GM21786 (cell line): Measurements from ENCODE around the gene PALLD.
A peak's percentile ranks its signal among the peaks of the same experiment; 100 is the strongest.

ENCODE experiments used
- ATAC-seq: cut with Tn5 transposase; IDR thresholded peaks from one replicate; pipeline ENCODE4 v1.9.1; 2021; ENCODE audit not compliant: unreplicated experiment

Gene PALLD

DNA sequence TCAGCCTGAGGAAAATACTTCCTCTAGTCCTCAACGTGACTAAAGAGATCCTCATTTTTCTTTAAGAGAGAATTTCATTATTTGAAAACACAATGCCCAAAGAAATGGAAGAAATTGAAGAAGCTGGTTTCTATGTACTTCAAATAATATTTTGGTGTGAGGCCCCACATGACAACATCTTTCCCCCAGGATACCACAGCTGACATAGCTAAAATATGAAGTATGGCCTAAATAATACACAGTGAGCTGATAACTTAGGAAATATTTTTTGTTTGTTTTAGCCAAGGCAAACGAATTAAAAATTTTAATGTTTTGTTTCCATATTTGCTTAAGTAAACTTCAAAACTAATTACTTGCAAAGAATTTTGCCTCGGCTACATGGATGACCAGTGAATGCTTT lies 364.0 kb downstream of the PALLD start:
- no peak for ATAC-seq

DNA sequence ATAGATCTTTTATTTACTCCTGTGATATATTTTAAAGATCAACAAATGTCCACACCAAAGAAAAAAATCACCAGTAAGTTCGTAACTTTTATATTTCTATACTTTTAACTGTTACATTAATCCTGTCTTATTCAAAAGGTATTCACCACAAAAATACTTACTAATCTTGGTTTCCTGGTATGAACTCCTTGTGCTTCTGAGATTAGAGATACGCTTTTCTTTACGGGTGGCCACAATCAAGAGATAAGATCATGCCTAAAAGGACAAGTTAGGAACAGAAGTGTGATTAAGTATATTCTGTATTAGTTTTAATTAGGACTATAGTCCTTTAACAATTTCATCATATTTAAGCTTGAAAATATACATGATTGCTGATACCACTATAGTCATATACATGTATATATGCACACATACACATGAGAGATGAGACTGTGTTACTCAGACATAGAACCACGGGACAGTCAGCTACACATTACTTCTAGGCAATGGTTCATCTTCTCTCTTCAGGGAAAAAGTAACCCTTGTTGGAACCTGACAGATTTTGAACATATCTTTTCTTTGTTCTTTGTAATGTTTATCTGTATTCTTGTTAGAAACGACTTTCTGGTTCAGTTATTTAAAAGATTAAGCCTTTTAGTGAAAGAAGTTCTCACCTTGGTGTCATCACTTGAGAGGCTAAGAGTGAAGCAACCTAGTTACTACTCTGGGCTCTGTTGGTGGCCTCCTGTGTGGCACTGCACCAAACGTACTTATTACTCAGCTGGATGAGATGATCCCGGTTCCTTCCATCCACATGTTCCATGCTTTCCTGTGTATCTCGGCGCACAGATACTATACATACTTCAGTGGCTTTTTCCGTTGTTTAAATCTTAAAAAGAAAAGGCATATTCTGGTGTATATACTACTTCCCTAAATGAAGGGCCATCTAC lies 367.1 kb downstream of the PALLD start:
- no peak for ATAC-seq

DNA sequence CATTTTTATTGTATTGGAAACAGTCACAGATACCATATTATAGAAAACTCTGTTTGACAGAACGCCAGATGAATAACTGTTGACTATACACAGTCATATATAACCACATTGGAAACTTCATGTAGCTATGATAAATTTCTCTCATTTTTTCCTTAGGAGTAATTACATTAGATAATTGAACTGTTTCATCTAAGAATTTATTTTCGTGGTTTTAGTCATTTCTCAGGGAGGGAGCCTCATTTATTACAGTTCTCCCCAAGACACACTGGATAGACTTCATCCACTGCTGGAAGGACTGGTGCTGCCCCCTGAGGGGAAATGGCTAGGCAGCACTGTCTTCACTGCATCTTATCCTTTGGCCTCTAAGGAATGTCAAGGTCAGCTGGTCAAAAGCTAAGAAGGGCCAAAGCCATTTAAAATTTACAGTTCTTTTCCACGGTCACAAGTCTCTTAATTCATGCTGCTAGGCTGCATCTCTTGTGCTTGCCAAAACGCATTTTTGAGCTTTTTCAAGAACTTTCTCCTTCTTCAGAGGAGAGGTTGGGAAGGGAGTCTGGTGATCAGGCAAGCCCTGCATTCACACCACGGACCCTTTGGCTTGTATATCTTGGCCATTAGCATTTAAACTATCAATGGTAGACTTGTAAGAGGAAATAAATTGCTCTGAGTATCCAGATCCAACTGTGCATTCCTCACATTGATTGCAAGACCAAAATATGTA lies 368.1 kb downstream of the PALLD start:
- no peak for ATAC-seq

DNA sequence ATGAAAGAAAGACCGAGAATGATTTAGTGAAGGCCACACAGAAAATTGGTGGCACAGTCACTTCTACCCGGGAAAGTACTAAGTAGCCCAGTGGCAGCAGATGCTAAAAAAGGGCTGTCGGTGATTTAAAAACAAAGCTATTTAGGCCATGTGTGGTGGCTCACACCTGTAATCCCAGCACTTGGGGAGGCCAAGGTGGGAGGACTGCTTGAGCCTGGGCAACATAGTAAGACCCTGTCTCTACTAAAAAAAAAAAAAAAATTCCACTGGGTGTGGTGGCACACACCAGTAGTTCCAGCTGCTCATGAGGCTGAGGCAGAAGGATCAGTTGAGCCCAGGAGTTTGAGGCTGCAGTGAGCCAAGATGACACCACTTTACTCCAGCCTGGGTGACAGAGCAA lies 369.0 kb downstream of the PALLD start:
- no peak for ATAC-seq

DNA sequence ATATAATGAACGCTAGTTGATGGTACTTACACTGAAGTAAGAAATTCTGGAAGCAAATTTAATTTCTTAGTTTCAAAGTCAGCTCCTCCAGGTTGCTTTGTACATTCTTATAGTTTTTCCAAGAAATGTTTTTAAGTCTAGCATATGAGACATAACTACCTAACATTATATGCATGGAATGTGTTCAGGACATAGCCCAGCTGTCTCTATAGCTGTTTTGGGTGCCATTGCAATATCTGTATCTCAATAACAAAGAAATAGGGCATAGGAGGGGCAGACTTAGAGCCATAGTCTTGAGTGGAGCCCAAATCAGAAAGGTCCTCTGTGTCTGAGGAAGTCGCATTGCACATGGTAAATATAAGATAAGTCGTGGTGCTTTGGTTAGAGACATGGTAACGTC lies 369.8 kb downstream of the PALLD start:
- ATAC-seq = no peak

DNA sequence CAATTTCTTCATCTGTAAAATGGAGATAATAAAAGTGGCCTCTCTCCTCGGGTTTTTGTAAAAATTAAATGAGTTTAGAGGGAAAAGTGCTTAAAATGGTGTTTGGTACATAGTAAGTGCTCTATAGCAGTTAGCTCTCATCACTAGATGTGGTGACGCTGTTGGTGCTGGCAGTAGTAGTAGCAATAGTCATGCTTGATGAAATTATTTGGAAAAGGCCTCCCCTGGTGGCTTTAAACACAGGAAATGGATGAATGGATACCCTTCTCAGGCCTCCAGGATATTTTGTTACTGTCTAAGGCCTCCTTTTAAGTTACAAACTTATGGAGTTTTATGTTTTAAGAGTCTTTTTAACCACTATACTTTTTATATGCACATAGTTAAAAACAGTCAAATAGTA lies 370.3 kb downstream of the PALLD start:
- ATAC-seq = no peak

DNA sequence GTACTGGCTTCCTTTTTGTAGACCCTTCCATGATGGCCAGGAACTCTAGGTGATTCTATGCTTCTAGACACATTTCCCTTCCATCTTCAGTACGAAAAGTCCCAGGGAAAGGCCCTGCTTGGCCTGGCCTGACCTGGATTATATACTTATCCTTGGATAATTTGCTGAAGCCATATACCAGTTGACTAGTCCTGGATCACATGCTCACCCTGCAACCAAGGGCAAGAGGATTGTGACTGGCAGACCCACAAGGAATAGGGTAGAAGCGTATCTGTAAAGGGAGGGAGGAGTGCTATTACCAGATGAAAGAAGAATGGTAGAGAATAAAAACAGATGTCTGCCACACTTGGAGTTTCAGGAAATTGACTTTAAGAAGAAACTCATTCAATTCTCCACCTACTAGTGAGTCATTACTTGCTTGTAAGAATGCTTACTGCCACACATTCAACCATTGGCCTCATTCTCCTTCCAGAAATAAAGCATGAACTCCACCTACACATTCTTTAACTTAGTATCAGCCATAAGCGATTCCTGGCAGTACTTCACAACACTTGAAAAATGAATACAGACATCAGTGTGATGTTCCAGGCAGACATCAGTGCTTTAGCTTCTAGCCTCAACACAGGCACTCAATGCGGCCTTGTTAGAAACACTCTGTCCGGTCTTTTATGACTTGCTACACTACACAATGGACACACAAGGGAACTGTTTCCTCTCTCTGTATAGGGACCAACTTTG lies 371.4 kb downstream of the PALLD start:
- no peak for ATAC-seq

DNA sequence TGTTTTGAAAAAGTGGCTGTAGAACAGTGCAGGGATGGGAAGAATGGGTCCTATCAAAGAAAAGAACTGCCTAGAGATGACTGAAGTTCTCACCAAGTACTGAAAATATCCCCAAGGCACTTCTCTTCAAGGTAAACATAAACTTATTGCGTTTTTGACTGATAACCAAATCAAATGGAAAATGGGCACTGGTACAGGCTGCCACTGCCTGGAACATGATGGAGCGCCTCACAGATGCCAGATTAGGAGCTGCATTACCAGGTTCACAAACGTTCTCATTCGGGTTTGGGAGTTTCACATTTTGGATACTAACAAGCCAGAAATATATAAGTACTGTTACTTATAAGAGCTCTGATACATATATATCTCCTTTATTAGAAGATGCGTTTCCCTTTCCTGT lies 371.9 kb downstream of the PALLD start:
- no peak for ATAC-seq

DNA sequence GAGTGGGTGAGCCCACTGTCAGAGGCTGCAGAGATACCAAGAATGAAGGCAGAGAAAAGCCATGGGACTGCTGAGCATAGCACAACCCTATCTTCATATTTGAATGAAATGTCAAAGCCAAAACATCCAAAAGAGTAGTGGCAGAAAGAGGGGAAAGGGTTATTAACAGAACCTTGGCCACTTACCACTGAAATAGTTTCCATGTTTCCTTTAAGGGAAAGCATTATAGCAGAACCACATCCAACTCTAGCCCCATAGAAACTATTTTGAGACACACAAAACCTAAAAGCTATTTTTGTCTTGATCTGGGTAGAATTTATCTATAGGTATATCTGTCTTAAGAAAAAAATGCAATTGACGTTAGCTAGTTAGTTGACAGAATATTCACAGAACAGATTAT lies 373.2 kb downstream of the PALLD start:
- no peak for ATAC-seq

DNA sequence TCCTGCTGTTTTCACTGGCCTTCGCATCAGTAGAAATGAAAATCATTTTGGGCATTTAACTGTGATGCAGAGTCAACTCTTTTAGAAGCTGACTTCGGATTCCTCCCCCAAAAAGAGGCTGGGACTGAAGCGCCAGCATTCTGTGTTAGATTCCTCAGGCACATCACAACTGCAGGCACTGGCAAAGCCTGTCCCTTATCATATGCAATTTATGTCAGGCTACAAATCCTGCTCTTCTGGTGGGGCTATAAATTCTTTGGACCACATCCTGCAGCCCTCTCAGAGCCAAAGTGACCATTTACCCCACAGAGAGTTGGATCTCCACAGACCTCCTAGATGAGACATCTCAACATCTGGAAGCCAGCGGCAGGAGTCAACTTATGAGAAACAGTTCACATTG lies 374.8 kb downstream of the PALLD start:
- no peak for ATAC-seq

DNA sequence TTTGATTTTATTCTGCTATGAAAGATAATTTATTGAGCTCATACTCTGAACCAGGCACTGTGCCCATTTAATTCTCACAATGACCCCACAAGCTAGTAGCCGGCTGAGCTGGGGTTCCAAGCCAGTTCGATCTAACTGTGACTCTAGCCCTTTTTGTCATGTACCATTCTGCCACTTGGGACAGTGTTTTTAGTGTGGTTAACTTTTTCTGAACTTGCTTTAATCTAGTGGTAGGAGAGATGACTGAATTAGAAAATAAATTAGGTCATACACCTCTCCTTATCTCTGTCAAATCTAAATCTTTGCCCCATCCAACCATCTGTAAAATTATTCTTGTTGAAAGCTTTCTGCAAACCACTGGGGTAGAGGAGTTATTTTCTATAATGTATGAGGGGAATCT lies 377.2 kb downstream of the PALLD start:
- ATAC-seq = no peak

DNA sequence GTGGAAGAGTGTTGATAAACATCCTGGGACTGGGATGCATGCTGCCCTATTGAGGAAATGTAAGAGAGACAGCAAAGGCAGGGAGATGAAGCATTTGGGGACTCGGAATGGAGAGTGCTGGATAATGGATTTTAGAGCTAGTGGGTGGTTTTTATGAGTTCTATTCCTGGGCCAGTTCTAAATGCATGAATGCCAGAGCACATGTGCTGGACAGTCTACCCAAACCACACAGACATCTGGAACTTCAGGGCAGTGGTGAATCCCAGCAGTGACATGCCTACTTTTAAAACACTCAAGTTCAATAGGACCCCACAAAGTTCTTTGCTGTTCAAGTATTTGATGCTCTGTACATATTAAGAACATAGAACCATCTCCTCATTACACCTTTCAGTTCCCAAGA lies 379.3 kb downstream of the PALLD start:
- ATAC-seq = no peak

DNA sequence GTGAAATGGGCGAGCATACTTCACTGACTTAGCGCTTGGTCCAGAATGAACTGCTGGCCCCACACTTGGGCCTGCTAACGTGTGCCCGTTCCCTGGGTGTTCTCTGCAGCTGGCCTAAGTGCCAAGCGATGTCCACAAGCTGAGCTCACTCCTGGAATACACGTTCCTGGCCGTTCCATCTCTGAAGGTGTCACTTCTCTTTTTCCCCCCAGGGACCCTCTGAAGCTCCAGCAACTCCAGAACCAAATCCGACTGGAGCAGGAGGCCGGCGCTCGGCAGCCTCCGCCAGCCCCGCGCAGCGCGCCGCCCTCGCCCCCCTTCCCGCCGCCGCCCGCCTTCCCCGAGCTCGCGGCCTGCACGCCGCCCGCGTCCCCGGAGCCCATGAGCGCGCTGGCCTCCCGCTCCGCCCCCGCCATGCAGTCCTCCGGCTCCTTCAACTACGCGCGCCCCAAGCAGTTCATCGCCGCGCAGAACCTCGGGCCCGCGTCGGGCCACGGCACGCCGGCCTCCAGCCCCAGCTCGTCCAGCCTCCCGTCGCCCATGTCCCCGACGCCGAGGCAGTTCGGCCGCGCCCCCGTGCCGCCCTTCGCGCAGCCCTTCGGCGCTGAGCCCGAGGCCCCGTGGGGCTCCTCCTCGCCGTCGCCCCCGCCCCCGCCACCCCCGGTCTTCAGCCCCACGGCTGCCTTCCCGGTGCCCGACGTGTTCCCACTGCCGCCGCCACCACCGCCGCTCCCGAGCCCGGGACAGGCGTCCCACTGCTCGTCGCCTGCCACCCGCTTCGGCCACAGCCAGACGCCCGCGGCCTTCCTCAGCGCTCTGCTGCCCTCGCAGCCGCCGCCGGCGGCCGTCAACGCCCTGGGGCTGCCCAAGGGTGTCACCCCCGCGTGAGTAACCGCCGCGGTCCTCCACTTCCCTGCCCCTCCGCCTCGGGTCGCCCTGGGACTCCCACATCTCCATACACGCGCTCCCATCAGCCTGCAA lies 380.9 kb downstream of the PALLD start:
- no peak for ATAC-seq

DNA sequence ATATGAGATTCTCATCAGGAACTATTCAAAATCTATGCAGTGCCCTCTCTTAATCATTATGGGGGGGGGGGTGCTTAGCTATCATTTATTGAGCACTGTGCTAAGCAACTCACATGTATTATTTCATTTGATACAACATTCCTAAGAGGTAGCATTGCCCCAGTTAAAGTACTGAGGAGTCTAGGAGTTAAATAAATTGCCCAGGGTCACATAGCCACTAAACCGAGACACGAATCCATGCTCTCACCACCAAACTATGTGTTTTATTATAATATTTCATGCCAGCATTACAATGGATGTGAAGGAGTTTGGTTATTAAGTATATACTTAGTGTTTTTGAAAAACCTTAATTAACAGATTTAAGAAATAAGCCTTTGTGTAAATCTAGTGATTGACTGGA lies 381.8 kb downstream of the PALLD start:
- ATAC-seq = no peak

DNA sequence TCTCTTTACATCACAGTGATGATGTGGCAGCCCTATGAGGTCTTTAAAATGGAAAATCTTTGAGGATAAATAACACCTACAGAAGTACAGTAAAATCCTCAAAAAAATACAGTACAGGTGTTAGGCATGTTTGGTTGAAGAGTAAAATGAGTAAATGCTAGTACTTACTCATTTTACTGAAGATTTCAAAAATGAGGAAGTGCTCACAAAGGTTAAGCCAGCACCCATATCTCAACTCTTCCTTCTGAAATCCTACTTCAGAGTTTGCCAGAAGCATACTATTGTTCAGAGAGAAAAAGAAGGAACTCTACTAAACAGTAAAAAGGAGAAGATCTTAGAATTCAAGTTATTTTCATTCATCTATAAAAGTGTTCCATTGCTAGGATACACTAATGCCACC lies 382.3 kb downstream of the PALLD start:
- peak; percentile 35 for ATAC-seq

DNA sequence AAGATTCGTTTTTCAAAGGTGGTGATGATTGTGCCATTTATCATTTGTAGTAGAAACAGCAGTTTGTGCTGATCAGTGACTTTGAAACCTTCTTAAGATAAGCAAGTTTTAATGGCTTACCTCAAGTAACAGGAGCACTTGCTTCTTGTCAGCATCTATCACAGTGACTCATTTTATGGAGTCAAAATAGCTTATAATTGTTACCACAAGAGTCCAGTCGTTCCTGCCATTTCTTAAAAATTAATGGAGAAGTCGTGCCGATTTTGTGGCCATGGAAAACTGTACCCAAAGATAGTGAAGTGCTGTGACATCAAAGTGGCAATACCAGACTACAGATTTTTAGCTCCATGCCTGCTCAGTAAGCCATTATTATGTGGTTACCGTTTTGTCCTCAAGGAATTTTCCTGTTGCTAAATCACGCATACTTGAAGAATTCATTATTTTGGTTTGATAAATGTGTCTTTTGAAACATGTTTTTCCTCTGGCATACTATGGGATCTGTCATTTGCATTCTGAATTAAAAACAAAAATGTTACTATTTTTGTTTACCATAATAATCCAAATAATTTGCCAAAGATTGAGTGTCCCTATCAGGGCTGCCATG lies 383.3 kb downstream of the PALLD start:
- ATAC-seq = no peak

DNA sequence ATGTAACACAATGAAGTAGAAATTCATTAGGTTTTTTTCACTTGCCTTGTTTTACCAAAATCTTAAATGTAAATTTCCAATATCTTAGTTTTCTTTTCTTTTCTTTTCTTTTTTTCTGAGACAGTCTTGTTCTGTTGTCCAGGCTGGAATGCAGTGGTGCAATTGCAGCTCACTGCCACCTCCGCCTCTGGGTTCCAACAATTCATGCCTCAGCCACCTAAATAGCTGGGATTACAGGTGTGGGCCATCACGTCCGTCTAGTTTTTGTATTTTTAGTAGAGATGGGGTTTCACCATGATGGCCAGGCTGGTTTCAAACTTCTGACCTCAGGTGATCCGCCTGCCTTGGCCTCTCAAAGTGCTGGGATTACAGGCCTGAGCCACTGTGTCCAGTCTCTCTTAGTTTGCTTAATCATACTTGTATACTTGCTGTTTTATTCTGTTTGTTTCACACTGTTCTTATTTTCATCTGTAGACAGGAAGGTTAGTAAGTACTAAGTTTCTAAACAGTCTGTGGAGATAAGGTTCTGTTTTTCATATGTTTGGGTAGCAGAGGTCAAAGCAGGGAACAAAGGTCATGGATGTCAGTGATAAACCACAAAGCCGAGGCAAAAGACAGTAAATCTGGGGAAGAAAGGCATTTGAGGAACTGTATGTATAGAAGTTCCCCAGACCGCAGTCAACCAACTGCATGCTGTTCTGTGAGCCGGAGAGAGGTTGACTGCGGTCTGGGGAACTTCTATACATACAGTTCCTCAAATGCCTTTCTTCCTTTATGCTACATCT lies 384.2 kb downstream of the PALLD start:
- peak; percentile 62 for ATAC-seq

DNA sequence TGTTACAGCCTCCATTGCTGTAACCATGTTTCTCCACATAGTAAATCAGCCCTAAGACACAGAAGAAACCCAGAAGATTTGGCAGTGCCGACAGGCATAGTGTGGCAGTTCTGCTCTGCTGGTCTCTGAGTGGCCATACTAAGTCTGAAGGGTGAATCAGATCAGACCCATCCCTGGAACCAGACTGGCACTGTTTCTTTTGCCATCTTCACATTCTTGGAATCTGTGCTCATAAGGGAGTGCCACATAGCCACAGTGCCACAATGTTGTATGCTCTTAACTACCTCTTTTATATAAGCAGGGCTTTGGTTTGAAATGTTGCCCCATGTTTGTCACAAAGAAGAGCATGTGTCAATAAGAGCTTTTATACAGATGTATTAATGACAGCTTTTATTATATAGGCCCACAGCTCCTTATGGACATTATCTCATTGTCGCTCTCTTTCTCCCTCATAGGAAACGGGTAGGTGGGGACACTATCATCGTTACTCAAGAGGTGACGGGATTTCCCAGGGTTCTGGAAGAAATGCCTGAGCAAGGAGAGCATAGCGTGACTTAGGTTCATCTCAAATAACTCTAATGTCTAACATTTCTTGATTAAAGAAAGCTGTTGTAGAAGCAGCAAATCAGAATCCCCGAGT lies 385.0 kb downstream of the PALLD start:
- peak; percentile 2 for ATAC-seq
